GM23338 (cell line): ENCODE data around the gene ETF1. TPM values are rescaled to one million over a fixed set of nuclear protein-coding genes. Genes with fewer than 3 reads are reported as not detected.
"Not testable (repeated sequence)": the region's sequence is repeated elsewhere in the genome, so short reads cannot be mapped to it uniquely, and the experiment has no call there.

Experiments
- ATAC-seq: fragments of 200-7000 bp; cut with Tn5 transposase; 3 replicates; pipeline ENCODE4 v1.9.1; 2020
- DNase-seq: peaks from one replicate; pipeline ENCODE4 v3.0.0-alpha.2; 2015; ENCODE audit warnings: low spot score
- H2AFZ ChIP-seq: fragments of 200-600 bp; sonication (generic); 2 replicates; pipeline ENCODE4 v1.8.0; 2016; ENCODE audit warnings: antibody characterized with exemption, mild to moderate bottlenecking, moderate library complexity
- H3F3A ChIP-seq: fragments of 200-600 bp; sonication (generic); replicated peaks from 2 replicates; pipeline ENCODE4 v1.8.0; 2017; ENCODE audit warnings: antibody characterized with exemption, mixed run types, low read depth
- H3K27ac ChIP-seq: fragments of 200-600 bp; sonication (generic); 2 replicates; pipeline ENCODE4 v1.6.1; 2016; ENCODE audit warnings: low read depth
- H3K27me3 ChIP-seq: fragments of 200-600 bp; sonication (generic); 2 replicates; pipeline ENCODE4 v1.8.0; 2016; ENCODE audit warnings: mild to moderate bottlenecking, mixed run types, moderate library complexity; ENCODE audit not compliant: insufficient read depth
- H3K36me3 ChIP-seq: fragments of 200-600 bp; sonication (generic); 2 replicates; pipeline ENCODE4 v1.8.0; 2016; ENCODE audit warnings: mild to moderate bottlenecking; ENCODE audit not compliant: insufficient read depth
- H3K4me1 ChIP-seq: fragments of 200-600 bp; sonication (generic); 2 replicates; pipeline ENCODE4 v1.8.0; 2016; ENCODE audit warnings: mild to moderate bottlenecking, moderate library complexity; ENCODE audit not compliant: insufficient read depth
- H3K4me2 ChIP-seq: fragments of 200-600 bp; sonication (generic); 2 replicates; pipeline ENCODE4 v1.7.1; 2017; ENCODE audit warnings: mixed run types
- H3K4me3 ChIP-seq: fragments of 200-600 bp; sonication (generic); 2 replicates; pipeline ENCODE4 v1.6.1; 2016; ENCODE audit warnings: mixed run types
- H3K79me2 ChIP-seq: fragments of 200-600 bp; sonication (generic); replicated peaks from 2 replicates; pipeline ENCODE4 v1.8.0; 2017; ENCODE audit warnings: mild to moderate bottlenecking; ENCODE audit not compliant: insufficient read depth
- H3K9me2 ChIP-seq: fragments of 200-600 bp; sonication (generic); 2 replicates; pipeline ENCODE4 v1.8.0; 2017; ENCODE audit not compliant: insufficient read depth
- H4K20me1 ChIP-seq: fragments of 200-600 bp; sonication (generic); replicated peaks from 2 replicates; pipeline ENCODE4 v1.8.0; 2017; ENCODE audit warnings: mild to moderate bottlenecking; ENCODE audit not compliant: insufficient read depth
- H3K27ac Mint-ChIP-seq: 2 replicates; pipeline ENCODE4 v1.8.0; 2020; ENCODE audit warnings: inconsistent platforms, mild to moderate bottlenecking, moderate library complexity, mixed read lengths
- H3K27me3 Mint-ChIP-seq: 3 replicates; pipeline ENCODE4 v1.8.0; 2022; ENCODE audit warnings: low read depth, mild to moderate bottlenecking, moderate library complexity, mixed read lengths, inconsistent platforms; ENCODE audit not compliant: insufficient read depth, poor library complexity
- H3K36me3 Mint-ChIP-seq: 3 replicates; pipeline ENCODE4 v1.8.0; 2021; ENCODE audit warnings: low read depth, mild to moderate bottlenecking, inconsistent platforms, moderate library complexity, mixed read lengths
- H3K4me1 Mint-ChIP-seq: 3 replicates; pipeline ENCODE4 v1.8.0; 2020; ENCODE audit warnings: mild to moderate bottlenecking, inconsistent platforms, mixed read lengths
- H3K4me3 Mint-ChIP-seq: 3 replicates; pipeline ENCODE4 v1.8.0; 2021; ENCODE audit warnings: moderate library complexity, mild to moderate bottlenecking, inconsistent platforms, mixed read lengths
- H3K9me3 Mint-ChIP-seq: 3 replicates; pipeline ENCODE4 v1.8.0; 2020; ENCODE audit warnings: moderate library complexity, mild to moderate bottlenecking, inconsistent platforms, mixed read lengths
- CREB1 ChIP-seq: fragments of 250-450 bp; sonication (Bioruptor Pico); IDR thresholded peaks from 2 replicates; pipeline ENCODE4 v1.5.0; 2020; ENCODE audit warnings: low read depth, mild to moderate bottlenecking, moderate library complexity
- ETS1 ChIP-seq: IDR thresholded peaks from 2 replicates; pipeline ENCODE4 v1.6.1; 2016; ENCODE audit warnings: antibody characterized with exemption
- EZH2 ChIP-seq: fragments of 200-600 bp; sonication (generic); IDR thresholded peaks from one replicate; pipeline ENCODE4 v1.8.0; 2017; ENCODE audit warnings: antibody characterized with exemption, mild to moderate bottlenecking, low read depth; ENCODE audit not compliant: unreplicated experiment
- EZH2phosphoT487 ChIP-seq: fragments of 200-600 bp; sonication (generic); IDR thresholded peaks from one replicate; pipeline ENCODE4 v1.8.1; 2018; ENCODE audit warnings: antibody characterized with exemption; ENCODE audit not compliant: unreplicated experiment
- JUNB ChIP-seq: IDR thresholded peaks from one replicate; pipeline ENCODE4 v1.6.1; 2016; ENCODE audit warnings: antibody characterized with exemption; ENCODE audit not compliant: unreplicated experiment
- NANOG ChIP-seq: IDR thresholded peaks from 2 replicates; pipeline ENCODE4 v1.6.1; 2016; ENCODE audit warnings: antibody characterized with exemption, borderline replicate concordance
- POLR2AphosphoS5 ChIP-seq: IDR thresholded peaks from 2 replicates; pipeline ENCODE4 v1.6.1; 2016; ENCODE audit warnings: antibody characterized with exemption, low read depth
- STAT1 ChIP-seq: IDR thresholded peaks from one replicate; pipeline ENCODE4 v1.6.1; 2016; ENCODE audit warnings: antibody characterized with exemption; ENCODE audit not compliant: unreplicated experiment
- ZNF114 ChIP-seq: fragments of 250-450 bp; sonication (Bioruptor Pico); IDR thresholded peaks from 2 replicates; pipeline ENCODE4 v1.5.0; 2020; ENCODE audit warnings: mild to moderate bottlenecking, moderate library complexity
- ZNF331 ChIP-seq: fragments of 250-450 bp; sonication (Bioruptor Pico); IDR thresholded peaks from 2 replicates; pipeline ENCODE4 v1.5.0; 2020; ENCODE audit warnings: low read depth, mild to moderate bottlenecking, moderate library complexity
- polyA plus RNA-seq: library from polyadenylated mRNA; unstranded; fragments of >200 nt; fragmentation: Nextera tagmentation; extraction: Ambion mirVana; gene quantifications from 2 replicates; pipeline ENCODE4 v1.2.1, GENCODE V29; 2016
- total RNA-seq: library from RNA; depleted of rRNA; stranded (reverse); fragments of >200 nt; shearing (Covaris generic); gene quantifications from 2 replicates; pipeline ENCODE4 v1.2.3, GENCODE V29; 2014
- TF ChIP-seq, protein P1 (sequence below): fragments of 250-450 bp; sonication (Bioruptor Pico); IDR thresholded peaks from 2 replicates; pipeline ENCODE4 v1.5.0; 2020; ENCODE audit warnings: mild to moderate bottlenecking, moderate library complexity

ETF1 gene
- total and polyA plus RNA-seq, 2 experiments from 2014 or later, result 68.9 to 136 TPM

DNA sequence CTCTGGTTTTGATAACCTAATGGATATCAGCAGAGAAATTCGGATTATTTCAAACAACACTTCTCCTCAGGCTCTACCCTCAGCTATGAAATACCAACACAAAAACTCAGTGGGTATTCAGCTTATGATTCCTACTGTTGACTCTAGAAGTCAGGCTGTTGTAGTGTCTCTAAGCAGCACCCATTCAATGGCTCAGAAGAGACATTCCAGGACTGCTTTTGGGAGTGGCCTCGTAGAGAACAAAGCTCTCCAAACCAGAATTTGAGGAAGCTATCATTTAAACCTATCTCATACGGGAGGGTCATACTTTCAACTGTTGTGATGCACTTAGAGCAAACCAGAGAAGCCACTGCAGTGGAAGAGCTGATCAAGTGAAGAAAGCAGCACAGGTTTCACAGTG is 34.1 kb downstream of the ETF1 start (continued):
- TF ChIP-seq ETS1 (no peak), STAT1 (no peak)

DNA sequence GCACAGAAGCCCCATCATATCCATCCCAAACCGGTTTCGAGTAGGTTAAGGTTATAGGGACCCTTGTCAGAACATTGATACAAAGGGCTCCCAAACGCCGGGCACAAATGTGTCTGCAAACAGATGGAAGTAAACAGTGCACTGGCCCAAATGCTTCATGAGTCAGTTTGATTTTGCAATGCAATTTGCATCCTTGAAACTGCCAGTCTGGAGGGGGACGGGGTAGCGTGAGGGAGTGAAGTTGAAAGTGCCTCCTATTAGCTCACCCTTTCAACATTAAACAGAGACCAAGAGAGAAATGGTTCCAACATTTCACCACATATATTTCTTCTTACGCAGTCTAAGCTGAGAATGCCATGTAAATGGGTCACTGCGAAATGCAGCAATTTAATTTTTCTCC is 35.6 kb downstream of the ETF1 start:
- not testable (repeated sequence) for H3K79me2 ChIP-seq, H3K9me3 Mint-ChIP-seq, H3K4me1 Mint-ChIP-seq, H3K27ac ChIP-seq, H3K4me2 ChIP-seq, ATAC-seq, DNase-seq, H3K27me3 ChIP-seq, H3K9me2 ChIP-seq, H3K4me3 ChIP-seq, H3K27ac Mint-ChIP-seq, H2AFZ ChIP-seq, H3K4me1 ChIP-seq, H3K4me3 Mint-ChIP-seq
- Histone ChIP-seq H3F3A (peaks cover 25% of the 10 kb centered on the region), H4K20me1 (peaks cover 28% of the 10 kb centered on the region), H3K36me3 (peaks cover 37% of the 10 kb centered on the region)
- H3K27me3 Mint-ChIP-seq, result peaks cover 11% of the 10 kb centered on the region
- H3K36me3 Mint-ChIP-seq, result peaks cover 55% of the 10 kb centered on the region

- Histone ChIP-seq H3K4me2 (no peak overlapping the region), H4K20me1 (peaks cover 25% of the 10 kb centered on the region), H2AFZ (no peak overlapping the region), H3F3A (peaks cover 25% of the 10 kb centered on the region), H3K4me3 (no peak overlapping the region), H3K27ac (no peak overlapping the region), H3K27me3 (no peaks in the 10 kb centered on the region), H3K9me2 (no peaks in the 10 kb centered on the region), H3K4me1 (no peaks in the 10 kb centered on the region), H3K36me3 (peaks cover 32% of the 10 kb centered on the region), H3K79me2 (0 out of 2 replicates have a peak, but pooled peaks cover 2% of the 10 kb centered on the region)
- no peak overlapping the region for H3K4me3 Mint-ChIP-seq
- ATAC-seq, result no peak
- no peaks in the 10 kb centered on the region; the same call in 2 of the 3 replicates for H3K9me3 Mint-ChIP-seq
- no peak for DNase-seq
- H3K27ac Mint-ChIP-seq, result no peak overlapping the region
- H3K27me3 Mint-ChIP-seq, result peaks cover 13% of the 10 kb centered on the region
- H3K4me1 Mint-ChIP-seq, result peaks cover 13% of the 10 kb centered on the region
- peaks cover 49% of the 10 kb centered on the region for H3K36me3 Mint-ChIP-seq
- TF ChIP-seq JUNB (no peak), POLR2AphosphoS5 (no peak), ZNF114 (CRISPR knock-in tag) (no peak), EZH2phosphoT487 (no peak), EZH2 (no peak), ETS1 (no peak), ZNF331 (CRISPR knock-in tag) (no peak), NANOG (no peak), CREB1 (CRISPR knock-in tag) (no peak)
- TF ChIP-seq, protein P1, sequence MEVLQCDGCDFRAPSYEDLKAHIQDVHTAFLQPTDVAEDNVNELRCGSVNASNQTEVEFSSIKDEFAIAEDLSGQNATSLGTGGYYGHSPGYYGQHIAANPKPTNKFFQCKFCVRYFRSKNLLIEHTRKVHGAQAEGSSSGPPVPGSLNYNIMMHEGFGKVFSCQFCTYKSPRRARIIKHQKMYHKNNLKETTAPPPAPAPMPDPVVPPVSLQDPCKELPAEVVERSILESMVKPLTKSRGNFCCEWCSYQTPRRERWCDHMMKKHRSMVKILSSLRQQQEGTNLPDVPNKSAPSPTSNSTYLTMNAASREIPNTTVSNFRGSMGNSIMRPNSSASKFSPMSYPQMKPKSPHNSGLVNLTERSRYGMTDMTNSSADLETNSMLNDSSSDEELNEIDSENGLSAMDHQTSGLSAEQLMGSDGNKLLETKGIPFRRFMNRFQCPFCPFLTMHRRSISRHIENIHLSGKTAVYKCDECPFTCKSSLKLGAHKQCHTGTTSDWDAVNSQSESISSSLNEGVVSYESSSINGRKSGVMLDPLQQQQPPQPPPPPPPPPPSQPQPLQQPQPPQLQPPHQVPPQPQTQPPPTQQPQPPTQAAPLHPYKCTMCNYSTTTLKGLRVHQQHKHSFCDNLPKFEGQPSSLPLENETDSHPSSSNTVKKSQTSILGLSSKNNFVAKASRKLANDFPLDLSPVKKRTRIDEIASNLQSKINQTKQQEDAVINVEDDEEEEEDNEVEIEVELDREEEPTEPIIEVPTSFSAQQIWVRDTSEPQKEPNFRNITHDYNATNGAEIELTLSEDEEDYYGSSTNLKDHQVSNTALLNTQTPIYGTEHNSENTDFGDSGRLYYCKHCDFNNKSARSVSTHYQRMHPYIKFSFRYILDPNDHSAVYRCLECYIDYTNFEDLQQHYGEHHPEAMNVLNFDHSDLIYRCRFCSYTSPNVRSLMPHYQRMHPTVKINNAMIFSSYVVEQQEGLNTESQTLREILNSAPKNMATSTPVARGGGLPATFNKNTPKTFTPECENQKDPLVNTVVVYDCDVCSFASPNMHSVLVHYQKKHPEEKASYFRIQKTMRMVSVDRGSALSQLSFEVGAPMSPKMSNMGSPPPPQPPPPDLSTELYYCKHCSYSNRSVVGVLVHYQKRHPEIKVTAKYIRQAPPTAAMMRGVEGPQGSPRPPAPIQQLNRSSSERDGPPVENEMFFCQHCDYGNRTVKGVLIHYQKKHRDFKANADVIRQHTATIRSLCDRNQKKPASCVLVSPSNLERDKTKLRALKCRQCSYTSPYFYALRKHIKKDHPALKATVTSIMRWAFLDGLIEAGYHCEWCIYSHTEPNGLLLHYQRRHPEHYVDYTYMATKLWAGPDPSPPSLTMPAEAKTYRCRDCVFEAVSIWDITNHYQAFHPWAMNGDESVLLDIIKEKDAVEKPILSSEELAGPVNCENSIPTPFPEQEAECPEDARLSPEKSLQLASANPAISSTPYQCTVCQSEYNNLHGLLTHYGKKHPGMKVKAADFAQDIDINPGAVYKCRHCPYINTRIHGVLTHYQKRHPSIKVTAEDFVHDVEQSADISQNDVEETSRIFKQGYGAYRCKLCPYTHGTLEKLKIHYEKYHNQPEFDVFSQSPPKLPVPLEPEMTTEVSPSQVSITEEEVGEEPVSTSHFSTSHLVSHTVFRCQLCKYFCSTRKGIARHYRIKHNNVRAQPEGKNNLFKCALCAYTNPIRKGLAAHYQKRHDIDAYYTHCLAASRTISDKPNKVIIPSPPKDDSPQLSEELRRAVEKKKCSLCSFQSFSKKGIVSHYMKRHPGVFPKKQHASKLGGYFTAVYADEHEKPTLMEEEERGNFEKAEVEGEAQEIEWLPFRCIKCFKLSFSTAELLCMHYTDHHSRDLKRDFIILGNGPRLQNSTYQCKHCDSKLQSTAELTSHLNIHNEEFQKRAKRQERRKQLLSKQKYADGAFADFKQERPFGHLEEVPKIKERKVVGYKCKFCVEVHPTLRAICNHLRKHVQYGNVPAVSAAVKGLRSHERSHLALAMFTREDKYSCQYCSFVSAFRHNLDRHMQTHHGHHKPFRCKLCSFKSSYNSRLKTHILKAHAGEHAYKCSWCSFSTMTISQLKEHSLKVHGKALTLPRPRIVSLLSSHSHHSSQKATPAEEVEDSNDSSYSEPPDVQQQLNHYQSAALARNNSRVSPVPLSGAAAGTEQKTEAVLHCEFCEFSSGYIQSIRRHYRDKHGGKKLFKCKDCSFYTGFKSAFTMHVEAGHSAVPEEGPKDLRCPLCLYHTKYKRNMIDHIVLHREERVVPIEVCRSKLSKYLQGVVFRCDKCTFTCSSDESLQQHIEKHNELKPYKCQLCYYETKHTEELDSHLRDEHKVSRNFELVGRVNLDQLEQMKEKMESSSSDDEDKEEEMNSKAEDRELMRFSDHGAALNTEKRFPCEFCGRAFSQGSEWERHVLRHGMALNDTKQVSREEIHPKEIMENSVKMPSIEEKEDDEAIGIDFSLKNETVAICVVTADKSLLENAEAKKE, result no peak
Observed at GRCh38 chr5:138506370-138507306, 36.4 kb downstream of the ETF1 start.
